Measurements from ENCODE around the gene DAND5. TPM values are rescaled to one million over a fixed set of nuclear protein-coding genes. Genes with fewer than 3 reads are reported as not detected.

The DAND5 gene
- total and polyA plus RNA-seq, 5 experiments from 2014 or later, result not detected

Small RNA genes lying within 50 kb of the gene (microRNA-seq; reads per million reads assigned to microRNA genes)
- gene MIR5695 (ENCODE audit: borderline microRNAs expressed) (not detected), gene MIR6515 (ENCODE audit: borderline microRNAs expressed) (not detected)

Other genes starting within 250 kb of the DAND5 start
- gene TNPO2, start 245.6 kb upstream of the DAND5 start, total RNA-seq, result 10 to 100 TPM; 80.5 to 81.7 TPM
- gene TNPO2, start 245.6 kb upstream of the DAND5 start, polyA plus RNA-seq, result 1 to 10 TPM; 2.0 to 3.1 (median 2.6) TPM
- 100 to 1,000 TPM; 197 to 220 TPM for gene TRIR, start 234.9 kb upstream of the DAND5 start, total RNA-seq
- gene TRIR, start 234.9 kb upstream of the DAND5 start, polyA plus RNA-seq, result 100 to 1,000 TPM; 181 to 206 (median 205) TPM
- gene GET3, start 232.1 kb upstream of the DAND5 start, total RNA-seq, result 10 to 100 TPM; 26.7 to 30.9 TPM
- gene GET3, start 232.1 kb upstream of the DAND5 start, polyA plus RNA-seq, result 10 to 100 TPM; 46.8 to 72.3 (median 55.7) TPM
- not detected for gene BEST2, start 217.8 kb upstream of the DAND5 start, total RNA-seq
- gene BEST2, start 217.8 kb upstream of the DAND5 start, polyA plus RNA-seq, result not detected
- 10 to 100 TPM; 25.2 to 27.0 TPM for gene HOOK2, start 194.0 kb upstream of the DAND5 start, total RNA-seq
- gene HOOK2, start 194.0 kb upstream of the DAND5 start, polyA plus RNA-seq, result 1 to 10 TPM; 3.0 to 4.3 (median 3.2) TPM
- gene JUNB, start 178.1 kb upstream of the DAND5 start, total RNA-seq, result 100 to 1,000 TPM in 1 of 2 experiments, 10 to 100 TPM in 1; 99.1 to 103 TPM
- 1,000 to 10,000 TPM in 2 of 3 donors, 100 to 1,000 TPM in 1; 845 to 1,468 (median 1,203) TPM for gene JUNB, start 178.1 kb upstream of the DAND5 start, polyA plus RNA-seq
- 100 to 1,000 TPM; 108 to 112 TPM for gene PRDX2, start 167.8 kb upstream of the DAND5 start, total RNA-seq
- gene PRDX2, start 167.8 kb upstream of the DAND5 start, polyA plus RNA-seq, result 100 to 1,000 TPM; 253 to 362 (median 333) TPM
- 1 to 10 TPM in 1 of 2 experiments, not detected in 1; 1.1 TPM for gene THSD8, start 167.5 kb upstream of the DAND5 start, total RNA-seq
- 1 to 10 TPM in 2 of 3 donors, under 1 TPM in 1; 0.96 to 3.1 (median 1.0) TPM for gene THSD8, start 167.5 kb upstream of the DAND5 start, polyA plus RNA-seq
- 10 to 100 TPM; 12.1 to 12.9 TPM for gene RNASEH2A, start 163.0 kb upstream of the DAND5 start, total RNA-seq
- gene RNASEH2A, start 163.0 kb upstream of the DAND5 start, polyA plus RNA-seq, result 10 to 100 TPM; 16.3 to 22.6 (median 21.9) TPM
- gene RTBDN, start 135.0 kb upstream of the DAND5 start, total RNA-seq, result not detected
- gene RTBDN, start 135.0 kb upstream of the DAND5 start, polyA plus RNA-seq, result not detected
- 1 to 10 TPM in 1 of 2 experiments, under 1 TPM in 1; 0.26 to 1.3 TPM for gene MAST1, start 131.1 kb upstream of the DAND5 start, total RNA-seq
- gene MAST1, start 131.1 kb upstream of the DAND5 start, polyA plus RNA-seq, result 1 to 10 TPM in 1 of 3 donors, under 1 TPM in 2; 0.22 to 4.4 (median 0.97) TPM
- 10 to 100 TPM; 26.2 to 27.3 TPM for gene DNASE2, start 88.1 kb upstream of the DAND5 start, total RNA-seq
- 10 to 100 TPM; 46.1 to 49.5 (median 46.2) TPM for gene DNASE2, start 88.1 kb upstream of the DAND5 start, polyA plus RNA-seq
- gene KLF1, start 82.4 kb upstream of the DAND5 start, total RNA-seq, result not detected
- gene KLF1, start 82.4 kb upstream of the DAND5 start, polyA plus RNA-seq, result under 1 TPM in 1 of 3 donors, not detected in 2; 0.45 TPM
- 10 to 100 TPM; 68.5 to 69.8 TPM for gene GCDH, start 78.4 kb upstream of the DAND5 start, total RNA-seq
- 10 to 100 TPM; 18.0 to 20.7 (median 19.8) TPM for gene GCDH, start 78.4 kb upstream of the DAND5 start, polyA plus RNA-seq
- 1 to 10 TPM in 1 of 2 experiments, not detected in 1; 1.8 TPM for gene SYCE2, start 50.3 kb upstream of the DAND5 start, total RNA-seq
- gene SYCE2, start 50.3 kb upstream of the DAND5 start, polyA plus RNA-seq, result not detected
- 10 to 100 TPM; 54.6 to 60.5 TPM for gene FARSA, start 35.9 kb upstream of the DAND5 start, total RNA-seq
- 10 to 100 TPM; 49.8 to 87.7 (median 63.6) TPM for gene FARSA, start 35.9 kb upstream of the DAND5 start, polyA plus RNA-seq
- 100 to 1,000 TPM; 448 to 463 TPM for gene CALR, start 31.0 kb upstream of the DAND5 start, total RNA-seq
- gene CALR, start 31.0 kb upstream of the DAND5 start, polyA plus RNA-seq, result 100 to 1,000 TPM; 135 to 190 (median 165) TPM
- gene RAD23A, start 23.7 kb upstream of the DAND5 start, total RNA-seq, result 100 to 1,000 TPM; 117 to 125 TPM
- gene RAD23A, start 23.7 kb upstream of the DAND5 start, polyA plus RNA-seq, result 100 to 1,000 TPM in 2 of 3 donors, 10 to 100 TPM in 1; 78.0 to 114 (median 102) TPM
- gene GADD45GIP1, start 12.4 kb upstream of the DAND5 start, total RNA-seq, result 10 to 100 TPM; 17.3 to 17.8 TPM
- gene GADD45GIP1, start 12.4 kb upstream of the DAND5 start, polyA plus RNA-seq, result 10 to 100 TPM; 59.4 to 65.1 (median 64.7) TPM
- gene NFIX, start 25.9 kb downstream of the DAND5 start, total RNA-seq, result 1 to 10 TPM; 4.9 to 8.6 TPM
- gene NFIX, start 25.9 kb downstream of the DAND5 start, polyA plus RNA-seq, result 1 to 10 TPM in 1 of 3 donors, under 1 TPM in 1, not detected in 1; 0.68 to 1.5 TPM
- gene LYL1, start 133.3 kb downstream of the DAND5 start, total RNA-seq, result 1 to 10 TPM; 6.6 to 7.9 TPM
- 1 to 10 TPM in 2 of 3 donors, under 1 TPM in 1; 0.37 to 2.6 (median 1.3) TPM for gene LYL1, start 133.3 kb downstream of the DAND5 start, polyA plus RNA-seq
- 100 to 1,000 TPM; 100 to 103 TPM for gene TRMT1, start 147.2 kb downstream of the DAND5 start, total RNA-seq
- 10 to 100 TPM; 26.1 to 35.1 (median 27.2) TPM for gene TRMT1, start 147.2 kb downstream of the DAND5 start, polyA plus RNA-seq
- gene NACC1, start 148.7 kb downstream of the DAND5 start, total RNA-seq, result 10 to 100 TPM; 24.5 to 25.7 TPM
- 1 to 10 TPM; 1.4 to 3.4 (median 1.9) TPM for gene NACC1, start 148.7 kb downstream of the DAND5 start, polyA plus RNA-seq
- gene STX10, start 180.8 kb downstream of the DAND5 start, total RNA-seq, result 10 to 100 TPM; 60.2 to 62.8 TPM
- gene STX10, start 180.8 kb downstream of the DAND5 start, polyA plus RNA-seq, result 10 to 100 TPM; 36.1 to 56.2 (median 50.2) TPM
- 100 to 1,000 TPM; 105 to 112 TPM for gene IER2, start 180.8 kb downstream of the DAND5 start, total RNA-seq
- gene IER2, start 180.8 kb downstream of the DAND5 start, polyA plus RNA-seq, result 100 to 1,000 TPM; 100 to 162 (median 107) TPM